CD4-positive, alpha-beta T cell treated with Interleukin-1 beta for 1 hour (primary cell): Measurements from ENCODE around the gene RPS27.
"Not testable (repeated sequence)": the region's sequence is repeated elsewhere in the genome, so short reads cannot be mapped to it uniquely, and the experiment has no call there.

Experiments
- DNase-seq, 2 donors: peaks; one replicate each; pipeline ENCODE4 v3.0.0-alpha.2; 2020 to 2022

RPS27 gene

DNA sequence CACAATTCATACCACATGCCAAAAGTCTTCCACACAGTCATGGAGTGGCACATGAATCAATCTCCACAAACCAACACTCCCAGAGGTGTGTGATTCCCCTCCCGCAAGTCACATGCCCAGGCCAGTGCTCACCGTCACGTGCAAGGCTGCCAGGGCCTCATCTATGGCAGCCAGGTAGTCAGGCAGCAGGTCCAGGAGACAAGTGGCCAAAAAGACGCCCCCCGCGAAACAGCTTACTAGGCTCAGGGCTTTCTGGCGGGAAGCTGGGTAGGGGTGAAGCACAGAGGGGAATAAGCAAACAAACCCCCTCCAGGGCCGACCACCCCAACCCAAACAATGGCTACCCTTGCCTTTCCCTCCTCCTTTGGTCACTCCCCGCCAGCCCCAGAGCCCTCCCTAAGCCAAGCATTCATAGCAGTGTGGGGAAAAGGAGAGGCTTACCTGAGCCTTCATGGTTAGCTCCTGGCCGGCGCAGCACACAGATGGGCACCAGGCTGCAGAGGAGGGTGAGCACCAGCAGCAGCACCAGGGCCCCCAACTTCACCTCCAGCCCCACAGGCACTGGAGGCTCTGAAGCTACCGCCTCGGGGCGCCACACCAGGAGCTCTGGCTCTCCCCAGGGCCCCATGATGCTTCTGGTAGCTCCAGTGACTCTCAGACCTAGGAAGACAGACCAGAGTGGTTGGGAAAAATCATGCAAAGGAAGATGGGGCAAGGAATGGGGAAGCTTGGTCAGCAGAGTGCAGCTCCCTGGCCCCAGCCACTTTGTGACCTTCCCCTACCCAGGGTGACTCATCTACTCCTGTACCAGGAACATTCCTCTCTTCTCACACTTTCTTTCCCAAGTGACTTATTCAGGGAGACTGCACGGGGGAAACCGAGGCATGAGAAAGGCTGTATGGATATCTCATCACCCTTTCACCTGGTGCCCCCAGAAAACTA lies 28.2 kb upstream of the RPS27 start:
- peak in 1 of 2 donors; percentile 34 for DNase-seq

DNA sequence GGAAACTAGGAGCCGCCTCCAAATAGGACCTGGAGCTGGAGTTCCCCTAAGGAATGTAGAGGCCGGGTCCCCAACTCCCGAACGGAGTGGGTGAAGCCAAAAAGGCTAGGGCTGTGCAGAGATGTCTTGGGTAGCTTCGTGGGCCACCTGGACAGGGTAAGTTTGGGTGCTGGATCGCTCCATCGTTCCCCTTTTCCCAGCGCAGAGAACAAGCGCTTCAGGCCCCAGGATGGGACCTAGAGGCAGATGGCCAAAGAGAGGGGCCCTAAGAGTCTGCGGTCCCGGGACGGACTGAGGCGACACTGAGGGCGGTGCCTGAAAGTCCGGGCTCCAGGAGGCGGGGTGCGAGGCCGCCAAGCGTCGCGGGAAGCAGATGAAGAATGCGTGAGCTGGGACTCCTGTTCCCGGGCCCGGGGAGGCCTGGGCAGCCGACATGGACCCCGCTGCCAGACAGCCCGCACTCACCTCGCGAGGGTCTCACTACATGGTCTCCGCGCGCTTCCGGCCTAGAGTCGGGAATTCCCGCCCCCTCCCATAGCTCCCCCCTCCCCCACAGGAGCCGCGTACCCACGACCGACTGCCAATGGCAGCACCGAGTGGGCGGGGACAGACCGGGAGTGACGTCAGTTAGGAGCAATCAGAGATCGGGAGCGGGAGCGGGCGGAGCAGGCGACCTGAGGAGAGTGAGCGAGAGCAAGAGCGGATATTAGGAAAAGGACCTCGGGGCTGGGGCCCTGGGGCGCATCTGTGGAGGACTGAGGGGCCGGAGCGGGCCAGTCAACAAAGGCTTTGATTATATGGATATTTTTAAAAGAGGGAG lies 27.3 kb upstream of the RPS27 start, which contains the start of gene SLC39A1:
TSS of gene SLC39A1 (minus strand) at position 508 of the 820 bp plus-strand sequence. CDS start 822 bp downstream, outside the sequence.
- DNase-seq: peak; percentile 92 to 93

DNA sequence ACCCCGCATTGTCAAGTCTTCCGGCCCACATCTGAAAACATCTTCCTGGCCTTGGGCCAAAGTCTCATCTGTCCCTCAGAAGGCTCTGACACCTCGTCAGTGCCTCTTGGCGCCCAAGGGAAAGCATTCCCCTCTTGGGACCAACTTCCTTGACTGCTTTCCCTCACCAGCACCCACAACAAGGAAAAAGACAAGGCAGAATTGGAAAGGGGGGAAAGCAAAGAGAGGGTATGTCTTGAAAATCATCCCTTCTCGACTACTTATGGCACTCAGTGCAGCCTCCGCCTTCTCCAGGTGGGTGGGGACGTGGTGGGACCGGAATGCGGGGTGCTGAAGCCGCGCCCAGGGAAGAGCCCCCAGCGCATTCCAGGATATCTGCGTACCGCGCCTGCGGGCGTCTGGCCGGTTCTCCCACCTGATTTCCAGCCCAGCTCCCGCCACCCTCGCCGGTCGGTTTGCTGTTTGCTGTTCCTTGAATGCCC lies 26.7 kb upstream of the RPS27 start:
- DNase-seq: no peak

DNA sequence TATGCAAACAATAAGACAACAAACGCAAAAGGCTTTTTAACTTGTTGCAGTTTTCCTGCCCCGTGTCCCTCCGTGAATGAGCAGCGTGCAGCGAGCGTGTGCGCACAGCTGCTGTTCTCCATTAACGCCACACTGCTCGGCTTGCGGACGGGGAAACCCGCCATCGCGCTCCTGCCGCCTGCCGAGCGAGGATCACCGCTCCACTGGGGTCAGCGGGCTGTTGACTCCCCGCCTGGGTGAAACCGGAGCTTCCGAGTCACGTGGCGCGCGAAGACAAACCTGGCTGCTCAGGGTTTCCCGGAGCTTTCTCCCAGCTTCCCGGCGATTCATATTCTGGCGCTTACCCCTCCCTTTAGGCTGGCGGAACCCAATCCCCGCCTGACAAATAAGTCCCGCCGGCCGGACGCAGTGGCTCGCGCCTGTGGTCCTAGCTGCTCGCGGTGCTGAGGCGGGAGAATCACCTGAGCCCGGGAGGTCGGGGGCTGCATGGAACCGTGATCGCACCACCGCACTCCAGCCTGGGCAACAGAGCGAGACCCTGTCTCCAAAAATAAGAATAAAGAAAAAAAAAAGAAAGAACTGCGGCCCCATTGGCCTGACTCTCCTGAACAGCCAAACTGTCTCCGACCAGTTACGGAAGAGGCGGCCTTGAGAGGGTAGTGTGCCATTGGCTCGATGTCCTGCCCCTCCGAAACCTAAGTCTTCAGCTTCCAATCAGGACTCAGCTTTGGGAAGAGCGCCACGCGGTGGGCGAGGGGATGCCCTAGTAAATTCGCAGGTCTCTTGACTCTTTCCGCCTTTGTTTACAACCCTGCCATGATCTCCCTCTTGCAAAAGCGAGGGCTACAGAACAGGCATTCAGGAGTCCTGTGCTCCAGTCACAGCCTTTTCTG lies 23.2 kb upstream of the RPS27 start, which contains the start of gene CREB3L4:
TSS of gene CREB3L4 (plus strand) at position 796 of the 893 bp plus-strand sequence. CDS start 624 bp downstream, outside the sequence.
- DNase-seq: peak; percentile 90

DNA sequence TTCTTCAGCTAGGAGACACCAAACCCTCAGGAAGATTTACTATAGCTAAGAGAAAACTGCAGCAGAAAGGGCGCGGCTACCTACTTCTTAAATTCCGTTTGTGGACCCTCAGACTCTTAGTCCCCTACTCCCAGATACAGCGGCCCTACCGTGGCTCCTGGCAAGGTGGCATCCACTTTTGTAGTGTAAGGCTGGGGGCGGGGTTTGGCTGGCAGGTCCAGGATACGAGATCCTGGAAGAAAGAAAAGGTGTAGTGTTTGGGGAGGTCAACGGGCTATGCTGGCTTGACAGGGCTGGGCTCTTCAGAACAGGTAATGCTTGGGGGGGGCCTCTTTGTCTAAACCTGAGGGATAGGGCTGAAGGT lies 22.6 kb upstream of the RPS27 start:
- no peak for DNase-seq

DNA sequence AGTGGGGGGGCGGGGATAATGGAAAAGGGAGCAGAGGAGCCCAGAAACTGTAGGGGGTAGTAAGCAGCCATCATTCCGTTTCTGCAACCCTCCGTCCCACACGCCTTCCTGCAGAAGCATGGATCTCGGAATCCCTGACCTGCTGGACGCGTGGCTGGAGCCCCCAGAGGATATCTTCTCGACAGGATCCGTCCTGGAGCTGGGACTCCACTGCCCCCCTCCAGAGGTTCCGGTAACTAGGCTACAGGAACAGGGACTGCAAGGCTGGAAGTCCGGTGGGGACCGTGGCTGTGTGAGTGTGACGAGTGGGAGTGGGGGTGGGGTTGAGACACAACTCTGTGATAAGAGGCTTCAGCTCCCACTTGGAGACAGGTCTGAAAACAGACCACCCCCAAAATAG lies 22.2 kb upstream of the RPS27 start:
- DNase-seq: no peak

DNA sequence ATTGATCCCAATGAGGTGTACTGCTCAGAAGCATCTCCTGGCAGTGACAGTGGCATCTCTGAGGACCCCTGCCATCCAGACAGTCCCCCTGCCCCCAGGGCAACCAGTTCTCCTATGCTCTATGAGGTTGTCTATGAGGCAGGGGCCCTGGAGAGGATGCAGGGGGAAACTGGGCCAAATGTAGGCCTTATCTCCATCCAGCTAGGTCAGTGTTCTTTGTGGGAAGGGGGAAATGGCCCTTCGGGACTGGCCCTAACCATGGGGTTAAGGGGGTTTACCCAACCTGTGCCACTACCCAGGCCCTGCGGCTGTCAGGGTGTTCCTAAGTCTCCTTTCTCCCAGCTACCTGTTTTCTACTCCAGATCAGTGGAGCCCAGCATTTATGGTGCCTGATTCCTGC lies 21.6 kb upstream of the RPS27 start:
- no peak for DNase-seq

DNA sequence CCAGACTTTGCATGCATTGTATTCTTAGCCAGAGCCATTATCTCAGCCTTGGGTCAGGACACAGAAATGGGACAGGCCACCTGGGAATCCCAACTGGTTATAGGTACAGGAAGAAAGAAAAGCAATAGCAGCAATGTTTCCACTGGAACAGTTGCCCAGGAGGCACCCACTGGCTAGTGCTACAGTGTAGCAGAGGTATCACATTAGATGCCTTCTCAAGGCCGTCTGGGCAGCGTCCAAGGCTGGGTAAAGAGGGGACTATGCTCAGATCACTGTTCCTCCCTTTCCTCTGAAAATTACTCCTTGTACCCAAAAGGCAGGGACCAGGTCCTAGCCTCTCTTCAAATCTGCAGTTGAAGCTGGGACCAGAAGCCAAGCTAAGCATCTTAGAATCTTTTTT lies 20.2 kb upstream of the RPS27 start:
- no peak for DNase-seq

DNA sequence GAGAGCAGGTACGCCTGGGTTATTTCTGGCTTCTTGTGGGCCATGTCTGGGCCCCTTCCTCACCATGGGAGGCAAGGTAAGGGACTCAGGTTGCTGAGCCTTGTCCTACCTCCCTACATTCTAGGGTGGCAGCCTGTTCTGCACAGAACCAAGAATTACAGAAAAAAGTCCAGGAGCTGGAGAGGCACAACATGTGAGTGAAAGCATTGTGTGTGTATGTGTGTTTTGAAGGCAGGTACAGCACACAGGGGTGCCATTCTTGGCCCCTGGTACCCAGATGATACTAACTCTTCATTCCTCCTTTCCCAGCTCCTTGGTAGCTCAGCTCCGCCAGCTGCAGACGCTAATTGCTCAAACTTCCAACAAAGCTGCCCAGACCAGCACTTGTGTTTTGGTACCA lies 17.5 kb upstream of the RPS27 start:
- no peak for DNase-seq

DNA sequence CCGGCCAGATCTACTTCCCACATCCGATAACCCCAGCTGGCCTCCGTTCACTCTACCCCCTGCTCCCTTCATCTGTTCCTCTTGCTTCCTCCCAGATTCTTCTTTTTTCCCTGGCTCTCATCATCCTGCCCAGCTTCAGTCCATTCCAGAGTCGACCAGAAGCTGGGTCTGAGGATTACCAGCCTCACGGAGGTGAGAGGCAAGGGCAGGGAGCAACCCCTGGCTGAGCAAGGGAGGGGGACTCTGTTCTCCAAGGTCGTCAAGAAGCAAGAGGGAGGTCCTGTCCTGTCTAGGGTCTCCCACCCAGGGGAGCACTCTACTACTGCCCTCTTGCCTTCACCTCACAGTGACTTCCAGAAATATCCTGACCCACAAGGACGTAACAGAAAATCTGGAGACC lies 17.0 kb upstream of the RPS27 start:
- no peak for DNase-seq

DNA sequence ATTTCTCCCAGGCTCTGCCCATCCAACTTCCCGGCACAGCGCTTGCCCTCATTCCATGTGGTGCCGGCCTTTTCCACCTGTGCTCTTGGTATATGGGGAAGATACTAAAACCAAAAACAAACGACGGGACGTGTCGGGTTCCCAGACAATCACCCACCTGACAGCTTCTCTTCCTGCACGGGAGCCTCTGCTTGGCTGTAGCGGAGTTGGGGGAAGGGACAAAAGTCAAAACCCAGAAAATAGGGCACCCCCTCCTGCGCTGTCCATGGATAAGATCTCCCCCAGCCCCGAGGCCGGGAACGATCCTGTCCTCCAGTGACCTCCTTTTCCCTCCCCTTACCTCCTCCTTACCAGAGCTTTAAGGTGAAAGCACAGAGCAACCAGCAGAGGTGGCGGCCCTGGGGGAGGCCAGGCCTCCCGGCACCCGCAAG lies 13.7 kb upstream of the RPS27 start:
- DNase-seq: no peak

DNA sequence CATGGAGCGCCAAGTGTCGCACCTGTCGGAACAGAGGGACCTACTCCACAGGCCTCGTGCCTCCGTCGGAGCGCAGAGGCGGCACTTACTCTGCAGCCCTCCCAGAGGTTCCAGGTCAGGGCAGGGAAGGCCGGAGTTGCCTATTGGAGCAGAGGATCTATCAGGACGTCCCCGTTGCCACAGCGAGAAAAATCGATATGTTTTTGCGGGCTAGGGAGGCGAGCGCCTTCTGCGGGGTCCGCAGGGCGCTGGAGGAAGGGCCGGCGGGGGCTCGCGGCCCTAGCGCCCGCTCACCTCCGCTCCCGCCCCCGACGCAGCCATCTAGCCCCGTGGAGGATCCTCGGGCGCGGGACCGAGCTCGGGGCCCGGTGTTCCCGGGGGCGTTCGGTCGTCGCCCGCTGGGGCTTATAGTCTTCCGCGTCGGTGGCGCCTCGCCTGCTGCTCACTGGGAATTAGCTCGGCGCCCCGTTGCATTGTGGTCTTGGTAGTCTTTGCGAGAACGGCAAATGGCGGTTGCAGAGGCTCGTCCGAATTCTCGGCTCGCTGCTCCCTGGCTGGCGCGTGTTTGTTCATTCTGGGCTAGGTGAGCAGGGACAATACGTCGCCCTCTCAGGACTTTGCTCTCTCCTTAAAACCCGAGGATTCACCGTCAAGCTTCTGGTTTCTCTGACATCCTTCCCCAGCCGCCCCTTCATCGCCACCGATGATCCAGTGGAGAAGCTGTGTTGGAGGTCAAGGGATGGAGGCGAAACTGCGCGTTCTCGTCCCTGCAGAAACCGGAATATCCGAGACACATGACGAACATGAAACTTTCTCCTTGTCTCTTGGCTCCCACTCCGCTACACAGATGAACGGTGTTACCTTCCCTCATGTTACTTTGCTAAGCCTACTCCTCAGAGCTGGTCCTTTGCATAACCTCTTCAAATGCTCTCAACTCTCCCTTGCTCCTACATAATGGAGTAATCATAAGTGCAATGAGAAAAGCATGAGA lies 13.0 kb upstream of the RPS27 start, which contains the start of gene JTB:
TSS of gene JTB (minus strand) at position 425 of the 991 bp plus-strand sequence. CDS start at position 3, 422 bp downstream.
- DNase-seq: peak; percentile 82 to 86

DNA sequence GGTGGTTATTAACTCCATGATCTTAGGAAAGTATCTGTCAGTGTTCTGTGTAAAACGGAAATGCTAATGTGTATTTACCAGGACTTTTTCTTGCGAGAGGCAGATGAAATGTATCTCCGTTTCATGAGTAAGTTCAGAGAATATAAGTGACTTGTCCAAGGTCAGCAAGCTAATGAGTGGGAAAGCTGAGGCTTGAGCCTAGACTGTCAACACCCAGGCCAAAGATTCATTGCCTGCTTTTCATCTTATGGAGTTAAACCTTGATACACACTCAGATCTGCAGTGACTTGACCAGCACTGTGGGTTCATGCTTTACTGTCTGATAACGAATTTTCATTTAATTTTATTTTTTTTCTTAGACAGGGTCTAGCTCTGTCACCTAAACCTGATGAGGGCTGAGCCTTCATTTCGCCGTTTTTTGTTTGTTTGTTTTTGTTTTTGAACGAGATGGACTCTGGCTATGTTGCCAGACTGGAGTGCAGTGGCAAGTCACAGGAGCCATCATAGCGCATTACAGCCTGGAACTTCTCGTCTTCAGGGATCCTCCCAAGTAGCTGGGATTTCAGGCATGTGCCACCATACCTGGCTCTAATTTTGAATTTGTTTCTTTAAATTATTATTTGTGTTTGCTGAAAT lies 12.2 kb upstream of the RPS27 start:
- no peak for DNase-seq

DNA sequence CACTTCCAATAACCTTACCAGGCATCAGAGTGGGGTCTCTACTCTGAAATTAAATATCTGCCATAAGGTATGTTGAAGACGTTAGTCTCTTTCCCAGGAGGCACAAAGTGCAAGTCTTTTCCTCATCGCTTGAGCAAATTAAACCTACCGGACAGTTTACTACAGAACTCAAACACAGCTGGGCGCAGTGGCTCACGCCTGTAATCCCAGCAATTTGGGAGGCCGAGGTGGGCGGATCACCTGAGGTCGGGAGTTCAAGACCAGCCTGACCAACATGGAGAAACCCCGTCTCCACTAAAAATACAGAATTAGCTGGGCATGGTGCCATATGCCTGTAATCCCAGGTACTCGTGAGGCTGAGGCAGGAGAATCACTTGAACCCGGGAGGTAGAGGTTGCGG lies 11.5 kb upstream of the RPS27 start:
- not testable (repeated sequence) for DNase-seq

DNA sequence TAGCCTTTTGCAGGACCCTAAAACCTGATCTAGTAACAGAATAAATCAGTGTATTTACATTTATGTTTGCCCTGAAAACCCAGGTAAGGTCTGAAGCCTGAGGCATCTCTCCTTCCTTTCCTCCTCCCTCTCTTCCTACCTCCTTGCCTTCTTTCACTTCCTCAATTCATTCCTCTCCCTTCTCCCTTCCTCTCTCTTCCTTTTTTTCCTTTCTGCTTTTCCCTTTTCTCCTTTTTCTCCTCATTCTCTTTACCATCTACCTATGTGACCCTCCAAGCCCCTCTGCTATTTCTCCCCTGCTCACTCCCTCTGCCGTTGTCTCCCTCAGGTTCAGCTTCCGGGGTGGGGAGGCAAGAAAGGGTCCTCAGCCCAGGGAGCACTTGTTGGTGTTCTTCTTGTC lies 8.8 kb upstream of the RPS27 start:
- not testable (repeated sequence) for DNase-seq

DNA sequence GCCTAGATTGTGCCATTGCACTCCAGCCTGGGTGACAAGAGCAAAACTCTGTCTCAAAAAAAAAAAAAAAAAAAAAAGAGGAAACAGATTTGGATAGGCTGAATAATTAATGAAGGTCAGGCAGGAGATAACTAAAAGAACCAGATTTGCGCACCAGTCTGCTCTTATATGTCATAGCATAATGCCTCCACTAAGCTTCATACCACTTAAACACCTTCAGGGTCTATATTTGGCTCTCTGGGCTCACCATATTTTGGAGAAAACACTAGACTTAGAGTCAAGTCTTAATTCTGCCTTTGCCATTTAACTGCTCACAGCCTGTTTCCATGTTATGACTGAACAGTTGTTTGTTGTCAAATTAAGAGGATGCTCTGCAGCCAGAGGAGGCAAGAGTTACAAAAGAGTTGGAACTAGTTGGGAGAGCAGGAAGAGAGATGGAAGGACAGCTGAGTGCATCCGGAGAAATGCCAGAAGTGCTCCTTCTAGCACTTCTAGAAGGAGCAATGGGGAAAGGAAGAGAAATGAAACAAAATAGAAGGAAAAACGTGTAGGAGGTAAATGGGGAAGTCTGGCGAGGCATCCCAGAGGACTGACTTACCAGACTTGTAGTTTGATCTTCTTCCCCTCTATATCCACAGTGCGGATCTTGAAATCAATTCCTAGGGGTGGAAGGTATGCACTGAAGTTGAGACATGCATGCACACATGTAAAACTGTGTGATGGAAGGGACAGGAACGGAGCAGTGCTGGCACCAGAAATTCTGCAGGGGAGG lies 6.3 kb upstream of the RPS27 start:
- no peak for DNase-seq

DNA sequence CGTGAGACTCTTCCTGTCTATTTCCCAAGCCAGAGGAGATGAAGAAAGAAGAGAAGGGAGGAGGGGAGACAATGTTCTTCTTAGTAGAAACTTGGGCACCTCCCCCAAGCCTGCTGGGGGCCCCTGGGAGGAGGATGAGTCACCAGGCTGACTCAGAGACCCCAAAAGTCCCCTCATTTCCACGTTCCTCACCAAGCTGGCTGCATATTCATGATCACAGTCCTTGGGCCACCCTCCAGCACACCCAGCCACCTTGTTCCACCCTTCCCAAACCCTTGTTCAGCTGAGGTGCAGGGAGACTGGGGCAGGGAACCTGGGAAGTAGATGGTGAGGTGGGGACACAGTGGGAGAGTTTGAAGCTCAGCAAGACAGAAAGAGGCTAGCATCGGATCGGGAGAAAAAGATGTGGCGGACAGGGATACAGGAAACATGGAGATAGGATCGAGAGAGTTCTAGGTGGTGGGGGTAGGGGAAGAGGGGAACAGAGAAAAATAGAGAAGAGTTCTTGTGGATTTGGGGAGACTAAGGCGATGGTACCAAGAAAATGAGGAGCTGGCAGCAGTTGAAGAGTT lies 5.1 kb upstream of the RPS27 start:
- DNase-seq: peak in 1 of 2 donors; percentile 40

DNA sequence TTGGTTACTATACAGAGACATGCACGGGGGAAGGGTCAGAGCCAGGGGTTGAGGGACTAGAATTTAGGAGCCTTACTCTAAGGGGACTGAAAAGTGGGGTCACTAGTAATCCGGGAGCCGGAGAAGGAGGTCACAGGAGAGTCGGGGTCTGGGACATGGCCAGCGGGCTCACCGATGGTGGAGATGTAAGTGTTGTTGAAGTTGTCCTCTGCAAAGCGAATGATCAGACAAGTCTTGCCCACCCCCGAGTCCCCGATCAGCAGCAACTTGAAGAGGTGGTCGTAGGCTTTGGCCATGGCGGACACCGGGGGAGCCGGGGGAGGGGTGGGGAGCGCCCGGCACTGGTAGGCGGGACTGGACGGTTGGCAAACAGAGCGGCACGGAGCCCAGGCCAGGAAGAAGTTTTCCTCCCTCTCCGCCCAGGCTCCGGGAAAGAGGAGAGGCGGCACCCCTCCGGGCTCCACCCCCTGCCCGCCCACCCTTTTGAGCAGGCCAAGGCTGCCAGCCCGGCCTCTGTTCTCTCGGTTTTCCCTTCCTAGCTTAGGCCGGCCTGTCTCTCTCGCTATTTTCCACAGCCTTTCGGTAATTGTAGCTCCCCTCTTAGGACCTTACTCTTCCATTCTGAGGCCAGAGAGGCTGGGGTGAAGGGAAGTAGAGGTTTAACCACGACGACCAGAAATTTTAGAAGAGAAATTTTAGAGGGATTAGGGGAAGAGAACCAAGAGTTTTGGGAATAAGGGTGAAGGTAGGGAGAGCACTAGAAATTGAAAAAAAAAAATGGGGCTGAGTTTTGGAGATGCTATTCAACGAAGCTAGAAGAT lies 4.4 kb upstream of the RPS27 start, which contains the start of gene RAB13:
TSS of gene RAB13 (minus strand) at position 399 of the 821 bp plus-strand sequence. CDS start at position 296, 103 bp downstream.
- DNase-seq: no peak
